ENCODE data around the gene ADGRB2.
A peak's percentile ranks its signal among the peaks of the same experiment; 100 is the strongest.

Gene ADGRB2

DNA sequence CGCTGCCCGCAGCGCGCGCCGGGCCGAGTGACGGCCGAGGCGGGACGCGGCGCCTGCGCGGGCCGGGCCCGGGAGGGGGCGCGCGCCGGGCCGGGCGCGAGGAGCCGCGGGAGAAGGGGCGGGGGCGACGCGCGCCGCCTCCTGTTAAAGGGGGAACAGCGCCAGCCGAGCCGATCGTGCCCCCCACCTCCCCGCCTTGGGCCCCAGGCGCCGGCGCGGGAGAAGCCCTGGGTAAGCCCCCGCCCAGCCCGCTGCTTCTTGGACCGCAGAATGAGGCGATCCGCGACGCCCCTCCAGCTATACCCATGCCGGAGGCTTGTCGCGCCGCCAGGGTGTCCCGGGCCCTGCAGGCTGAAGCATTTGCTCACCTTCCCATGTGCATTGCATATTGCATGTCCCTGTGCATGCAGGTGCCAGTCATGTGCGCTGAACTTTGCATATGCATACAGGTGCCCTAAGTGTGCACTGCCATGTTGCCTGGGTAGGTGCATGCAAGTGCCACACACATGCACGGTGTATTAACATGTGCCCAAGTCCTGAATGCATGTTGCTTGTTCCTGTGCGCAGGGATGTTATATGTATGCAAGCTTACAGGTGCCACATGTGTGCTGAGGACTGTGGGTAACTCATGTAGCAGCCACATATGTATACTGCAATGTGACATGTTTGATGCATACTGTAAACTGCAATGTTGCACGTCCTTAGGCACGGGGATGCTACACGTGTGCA, at the start of gene ADGRB2:
TSS of gene ADGRB2 (minus strand) at position 29 of the 729 bp plus-strand sequence. CDS start 7,119 bp downstream, outside the sequence.
- no peaks in the 10 kb centered on the region for H3K9me3 ChIP-seq
- intact Hi-C loops (cut with DNase I; ENCODE audit: low total_unique reads), result loop anchor here (10.0 kb wide), 1 partner anchor 200 kb away; no protein-coding TSS in a partner anchor
- no peak for DNase-seq
- H3K4me3 ChIP-seq, result peak within 1 kb of the TSS; percentile 46 to 70
- H3K27me3 ChIP-seq, result peaks cover 0 to 31% of the 10 kb centered on the region in 2 donors
- peaks cover 0 to 45% (median 39%) of the 10 kb centered on the region in 4 donors for H3K4me1 ChIP-seq
- H3K36me3 ChIP-seq, result no peaks in the 10 kb centered on the region
- no peak within 1 kb of the TSS for H3K27ac ChIP-seq
- TF ChIP-seq CTCF (IDR thresholded peaks at IDR 0.05), result no peak

DNA sequence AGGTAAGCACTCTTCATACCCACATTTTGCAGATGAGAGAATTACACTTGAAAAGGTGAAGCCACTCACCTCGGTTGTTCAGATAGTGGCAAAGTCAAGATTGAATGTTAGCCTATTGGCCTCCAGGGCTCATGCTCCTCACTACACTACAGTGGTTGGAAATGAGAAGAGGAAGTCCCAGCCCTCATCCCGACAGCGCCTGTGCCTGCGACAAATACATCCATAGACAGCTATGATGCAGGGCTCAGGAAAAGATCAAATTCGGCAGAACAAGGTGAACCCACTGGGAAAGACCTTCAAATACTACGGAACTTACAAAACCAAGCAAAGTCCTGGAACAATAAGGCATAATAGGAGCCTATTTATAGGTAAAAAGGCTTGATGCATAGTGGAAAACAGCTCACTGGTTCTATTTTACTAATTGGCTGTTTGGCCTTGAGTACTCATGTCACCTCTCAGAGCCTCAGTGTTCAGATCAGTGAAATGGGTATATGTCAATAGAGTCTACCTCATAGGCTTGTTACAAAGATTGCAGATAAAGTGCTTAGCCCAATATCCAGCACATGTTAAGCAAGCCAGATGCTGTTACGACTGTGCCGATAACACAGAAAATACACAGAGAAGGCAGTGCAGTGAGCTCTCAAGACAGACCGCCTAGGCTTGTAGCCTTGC, 48.2 kb upstream of the ADGRB2 start:
- no peak overlapping the region for H3K4me3 ChIP-seq
- DNase-seq, result no peak
- H3K4me1 ChIP-seq, result no peaks in the 10 kb centered on the region
- H3K36me3 ChIP-seq, result no peaks in the 10 kb centered on the region
- H3K27ac ChIP-seq, result no peak overlapping the region
- no peak for TF ChIP-seq CTCF (IDR thresholded peaks at IDR 0.05)
- intact Hi-C loops (cut with DNase I; ENCODE audit: low total_unique reads), result no loop called here
- no peaks in the 10 kb centered on the region for H3K9me3 ChIP-seq
- H3K27me3 ChIP-seq, result no peaks in the 10 kb centered on the region

GRCh38 chr1:31811605-31812004, 47.5 kb upstream of the ADGRB2 start:
- intact Hi-C loops (cut with DNase I; ENCODE audit: low total_unique reads), result no loop called here
- Histone ChIP-seq H3K36me3 (no peaks in the 10 kb centered on the region), H3K27ac (no peak overlapping the region), H3K4me3 (no peak overlapping the region), H3K27me3 (no peaks in the 10 kb centered on the region), H3K9me3 (no peaks in the 10 kb centered on the region), H3K4me1 (no peaks in the 10 kb centered on the region)
- TF ChIP-seq CTCF (IDR thresholded peaks at IDR 0.05), result no peak
- DNase-seq, result peak in 1 of 2 donors; percentile 11

- Histone ChIP-seq H3K4me3 (no peak overlapping the region), H3K36me3 (no peaks in the 10 kb centered on the region), H3K4me1 (no peaks in the 10 kb centered on the region), H3K27me3 (no peaks in the 10 kb centered on the region), H3K9me3 (no peaks in the 10 kb centered on the region), H3K27ac (no peak overlapping the region)
- no peak for DNase-seq
- TF ChIP-seq CTCF (IDR thresholded peaks at IDR 0.05), result no peak
- intact Hi-C loops (cut with DNase I; ENCODE audit: low total_unique reads), result no loop called here
These were observed 45.6 kb upstream of the ADGRB2 start for GRCh38 chr1:31809698-31810097.

DNA sequence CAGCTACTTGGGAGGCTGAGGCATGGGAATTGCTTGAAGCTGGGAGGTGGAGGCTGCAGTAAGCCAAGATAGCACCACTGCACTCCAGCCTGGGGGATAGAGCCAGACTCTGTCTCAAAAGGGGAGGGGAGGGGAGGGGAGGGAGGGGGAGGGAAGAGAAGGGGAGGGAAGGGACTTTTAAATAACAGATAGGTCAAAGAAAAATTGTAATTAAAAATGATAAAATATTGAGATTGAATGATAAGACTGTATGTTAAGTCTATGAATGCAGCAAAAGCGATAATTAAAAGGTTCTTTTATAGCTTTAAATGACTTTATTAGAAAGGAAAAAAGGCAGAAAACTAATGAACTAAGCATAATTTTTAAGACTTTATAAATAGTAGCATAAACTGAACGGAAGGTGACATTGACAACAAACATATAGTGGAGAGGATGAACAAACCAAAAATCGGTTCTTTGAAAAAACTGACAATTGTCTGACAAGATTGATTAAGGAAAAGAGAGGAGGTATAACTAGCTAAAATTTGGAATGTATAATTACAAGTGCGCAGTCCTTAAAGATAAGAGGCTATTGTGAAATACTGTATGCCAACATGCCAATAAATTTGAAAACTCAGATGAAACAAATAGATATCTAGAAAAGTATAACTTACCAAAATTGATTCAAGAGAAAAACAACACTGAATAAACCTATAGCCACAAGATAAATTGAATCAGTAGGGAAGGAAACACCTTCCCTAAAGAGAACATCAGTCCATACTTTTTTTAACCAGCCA, 43.3 kb upstream of the ADGRB2 start:
- intact Hi-C loops (cut with DNase I; ENCODE audit: low total_unique reads), result no loop called here

More for the DNA sequence above, 43.3 kb upstream of the ADGRB2 start:
- Histone ChIP-seq H3K9me3 (no peaks in the 10 kb centered on the region), H3K4me3 (no peak overlapping the region), H3K36me3 (no peaks in the 10 kb centered on the region), H3K4me1 (no peaks in the 10 kb centered on the region), H3K27ac (no peak overlapping the region), H3K27me3 (no peaks in the 10 kb centered on the region)
- TF ChIP-seq CTCF (IDR thresholded peaks at IDR 0.05), result no peak
- no peak for DNase-seq

Measured in tibial artery (tissue), 4 donors.